GM12892 (cell line): ENCODE results near the gene NTPCR.

ENCODE experiments used
- POLR2A ChIP-seq: IDR thresholded peaks from 2 replicates; pipeline ENCODE4 v1.6.1; 2011; ENCODE audit warnings: low read depth, low read length, control low read depth
- POLR2AphosphoS5 ChIP-seq: IDR thresholded peaks from 2 replicates; pipeline ENCODE4 v1.6.1; 2011; ENCODE audit warnings: low read depth, low read length, control low read depth
- TAF1 ChIP-seq: IDR thresholded peaks from 2 replicates; pipeline ENCODE4 v1.6.1; 2011; ENCODE audit warnings: low read depth, mild to moderate bottlenecking, control low read depth, low read length, borderline replicate concordance

- no peak for TF ChIP-seq POLR2A
- no peak for TF ChIP-seq POLR2AphosphoS5
- TF ChIP-seq TAF1, result no peak
These were observed 19.4 kb downstream of the NTPCR start for GRCh38 chr1:232969799-232970198.
